ENCODE results near the gene PLEKHA4.
A peak's percentile ranks its signal among the peaks of the same experiment; 100 is the strongest.

GRCh38 chr19:48837051-48837524 is 31.3 kb downstream of the PLEKHA4 start:
- TF ChIP-seq SP1 (CRISPR knock-in tag; conservative IDR thresholded peaks at IDR 0.05) (peak; percentile 65; the same call in 1 of the 2 replicates), CTCF (IDR thresholded peaks at IDR 0.05) (no peak), FOXK1 (CRISPR knock-in tag; IDR thresholded peaks at IDR 0.05) (no peak), E2F4 (CRISPR knock-in tag; IDR thresholded peaks at IDR 0.05; ENCODE audit: borderline replicate concordance, low read depth) (no peak), TEAD1 (CRISPR knock-in tag; IDR thresholded peaks at IDR 0.05) (no peak), ZSCAN18 (CRISPR knock-in tag; IDR thresholded peaks at IDR 0.05) (no peak), CREM (CRISPR knock-in tag; IDR thresholded peaks at IDR 0.05) (no peak), ZBTB21 (CRISPR knock-in tag; IDR thresholded peaks at IDR 0.05; ENCODE audit: borderline replicate concordance) (no peak)
- TF ChIP-seq, protein P1, sequence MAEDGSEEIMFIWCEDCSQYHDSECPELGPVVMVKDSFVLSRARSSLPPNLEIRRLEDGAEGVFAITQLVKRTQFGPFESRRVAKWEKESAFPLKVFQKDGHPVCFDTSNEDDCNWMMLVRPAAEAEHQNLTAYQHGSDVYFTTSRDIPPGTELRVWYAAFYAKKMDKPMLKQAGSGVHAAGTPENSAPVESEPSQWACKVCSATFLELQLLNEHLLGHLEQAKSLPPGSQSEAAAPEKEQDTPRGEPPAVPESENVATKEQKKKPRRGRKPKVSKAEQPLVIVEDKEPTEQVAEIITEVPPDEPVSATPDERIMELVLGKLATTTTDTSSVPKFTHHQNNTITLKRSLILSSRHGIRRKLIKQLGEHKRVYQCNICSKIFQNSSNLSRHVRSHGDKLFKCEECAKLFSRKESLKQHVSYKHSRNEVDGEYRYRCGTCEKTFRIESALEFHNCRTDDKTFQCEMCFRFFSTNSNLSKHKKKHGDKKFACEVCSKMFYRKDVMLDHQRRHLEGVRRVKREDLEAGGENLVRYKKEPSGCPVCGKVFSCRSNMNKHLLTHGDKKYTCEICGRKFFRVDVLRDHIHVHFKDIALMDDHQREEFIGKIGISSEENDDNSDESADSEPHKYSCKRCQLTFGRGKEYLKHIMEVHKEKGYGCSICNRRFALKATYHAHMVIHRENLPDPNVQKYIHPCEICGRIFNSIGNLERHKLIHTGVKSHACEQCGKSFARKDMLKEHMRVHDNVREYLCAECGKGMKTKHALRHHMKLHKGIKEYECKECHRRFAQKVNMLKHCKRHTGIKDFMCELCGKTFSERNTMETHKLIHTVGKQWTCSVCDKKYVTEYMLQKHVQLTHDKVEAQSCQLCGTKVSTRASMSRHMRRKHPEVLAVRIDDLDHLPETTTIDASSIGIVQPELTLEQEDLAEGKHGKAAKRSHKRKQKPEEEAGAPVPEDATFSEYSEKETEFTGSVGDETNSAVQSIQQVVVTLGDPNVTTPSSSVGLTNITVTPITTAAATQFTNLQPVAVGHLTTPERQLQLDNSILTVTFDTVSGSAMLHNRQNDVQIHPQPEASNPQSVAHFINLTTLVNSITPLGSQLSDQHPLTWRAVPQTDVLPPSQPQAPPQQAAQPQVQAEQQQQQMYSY (CRISPR knock-in tag; IDR thresholded peaks at IDR 0.05), result no peak

Measured in WTC11 (cell line).